ENCODE results near the gene SH3PXD2A. TPM values are rescaled to one million over a fixed set of nuclear protein-coding genes. Genes with fewer than 3 reads are reported as not detected.

Gene SH3PXD2A
- total RNA-seq, 1 donor from 2014 or later = 5.7 TPM

GRCh38 chr10:103585011-103585405 lies 270.4 kb downstream of the SH3PXD2A start:
- no peak for DNase-seq (ENCODE audit: low read depth, low spot score)

GRCh38 chr10:103584216-103585010 lies 271.0 kb downstream of the SH3PXD2A start:
- no peak for DNase-seq (ENCODE audit: low read depth, low spot score)

GRCh38 chr10:103583871-103584215 lies 271.5 kb downstream of the SH3PXD2A start:
- no peak for DNase-seq (ENCODE audit: low read depth, low spot score)

GRCh38 chr10:103582331-103583123 lies 272.8 kb downstream of the SH3PXD2A start:
- no peak for DNase-seq (ENCODE audit: low read depth, low spot score)

GRCh38 chr10:103581499-103581898 lies 273.9 kb downstream of the SH3PXD2A start:
- no peak for DNase-seq (ENCODE audit: low read depth, low spot score)

GRCh38 chr10:103580430-103580829 lies 274.9 kb downstream of the SH3PXD2A start:
- no peak for DNase-seq (ENCODE audit: low read depth, low spot score)

GRCh38 chr10:103580011-103580410 lies 275.4 kb downstream of the SH3PXD2A start:
- no peak for DNase-seq (ENCODE audit: low read depth, low spot score)

- no peak for DNase-seq (ENCODE audit: low read depth, low spot score)
Measured at GRCh38 chr10:103578782-103579382, 276.5 kb downstream of the SH3PXD2A start.

- no peak for DNase-seq (ENCODE audit: low read depth, low spot score)
Measured at GRCh38 chr10:103576862-103577261, 278.5 kb downstream of the SH3PXD2A start.

GRCh38 chr10:103576076-103576471 lies 279.3 kb downstream of the SH3PXD2A start:
- DNase-seq (ENCODE audit: low read depth, low spot score) = no peak

GRCh38 chr10:103575416-103576075 lies 279.8 kb downstream of the SH3PXD2A start:
- no peak for DNase-seq (ENCODE audit: low read depth, low spot score)

- no peak for DNase-seq (ENCODE audit: low read depth, low spot score)
Measured at GRCh38 chr10:103574097-103575061, 281.0 kb downstream of the SH3PXD2A start.

- DNase-seq (ENCODE audit: low read depth, low spot score) = no peak
Measured at GRCh38 chr10:103573205-103573487, 282.2 kb downstream of the SH3PXD2A start.

- no peak for DNase-seq (ENCODE audit: low read depth, low spot score)
Measured at GRCh38 chr10:103572347-103573204, 282.8 kb downstream of the SH3PXD2A start.

- no peak for DNase-seq (ENCODE audit: low read depth, low spot score)
Measured at GRCh38 chr10:103571656-103571975, 283.8 kb downstream of the SH3PXD2A start.

- no peak for DNase-seq (ENCODE audit: low read depth, low spot score)
Measured at GRCh38 chr10:103570844-103571655, 284.3 kb downstream of the SH3PXD2A start.

GRCh38 chr10:103569896-103570295 lies 285.5 kb downstream of the SH3PXD2A start:
- DNase-seq (ENCODE audit: low read depth, low spot score) = no peak

GRCh38 chr10:103568505-103568904 lies 286.9 kb downstream of the SH3PXD2A start:
- no peak for DNase-seq (ENCODE audit: low read depth, low spot score)

GRCh38 chr10:103566536-103566935 lies 288.8 kb downstream of the SH3PXD2A start:
- no peak for DNase-seq (ENCODE audit: low read depth, low spot score)

Measured in pulmonary artery endothelial cell (primary cell).